Ascending aorta (tissue), 2 donors: ENCODE results near the gene CHCHD1. TPM values are rescaled to one million over a fixed set of nuclear protein-coding genes. Genes with fewer than 3 reads are reported as not detected.

Source experiments
- DNase-seq, 2 donors: peaks; one replicate each; pipeline ENCODE4 v3.0.0-alpha.2; 2019; ENCODE audit warnings: low spot score in 2 of 2
- H3K27ac ChIP-seq, 2 donors: fragments of 200-600 bp; sonication (generic); one replicate each; pipeline ENCODE4 v1.5.1; 2016 to 2017; ENCODE audit warnings: mild to moderate bottlenecking in 1 of 2
- H3K27me3 ChIP-seq: fragments of 200-600 bp; sonication (generic); one replicate; pipeline ENCODE4 v1.5.1; 2017
- H3K36me3 ChIP-seq, 2 donors: fragments of 200-600 bp; sonication (generic); one replicate each; pipeline ENCODE4 v1.5.1; 2016
- H3K4me1 ChIP-seq, 2 donors: fragments of 200-600 bp; sonication (generic); one replicate each; pipeline ENCODE4 v1.5.1; 2016 to 2017; ENCODE audit warnings: mild to moderate bottlenecking in 1 of 2
- H3K4me3 ChIP-seq, 2 donors: fragments of 200-600 bp; sonication (generic); one replicate each; pipeline ENCODE4 v1.5.1; 2016 to 2017; ENCODE audit warnings: mild to moderate bottlenecking in 1 of 2
- H3K9me3 ChIP-seq, 2 donors: fragments of 200-600 bp; sonication (generic); one replicate each; pipeline ENCODE4 v1.5.1; 2016
- CTCF ChIP-seq, 3 experiments: fragments of 200-600 bp in 2 of 3; fragments of 450-650 bp in 1 of 3; sonication (generic) in 2 of 3; IDR thresholded peaks; one replicate each; pipeline ENCODE4 v1.5.1; 2016 to 2019; ENCODE audit warnings: antibody characterized with exemption in 3 of 3, mild to moderate bottlenecking in 1 of 3, moderate library complexity in 1 of 3
- intact Hi-C: fragments of 100-400 bp; cut with DNase I; formaldehyde crosslinking; loops from one replicate; pipeline ENCODE4 v1.15.1; 2023
- total RNA-seq: library from RNA; depleted of rRNA; stranded (reverse); fragments of >200 nt; gene quantifications from one replicate; pipeline ENCODE4 v1.1.0, GENCODE V29; 2016

Gene CHCHD1
- total RNA-seq, 1 donor from 2014 or later, result 24.5 TPM

- no peak for DNase-seq
- Histone ChIP-seq H3K4me3 (no peak overlapping the region), H3K27ac (no peak overlapping the region), H3K9me3 (no peaks in the 10 kb centered on the region), H3K36me3 (peaks cover 87 to 90% of the 10 kb centered on the region in 2 donors), H3K4me1 (no peaks in the 10 kb centered on the region), H3K27me3 (no peaks in the 10 kb centered on the region)
- TF ChIP-seq CTCF (IDR thresholded peaks at IDR 0.05), result no peak
- intact Hi-C loops, result no loop called here
Observed at GRCh38 chr10:73762915-73763314, 18.9 kb upstream of the CHCHD1 start.

- no peak overlapping the region for H3K27ac ChIP-seq
- TF ChIP-seq CTCF (IDR thresholded peaks at IDR 0.05), result no peak
- no peak overlapping the region for H3K4me3 ChIP-seq
- no peaks in the 10 kb centered on the region for H3K27me3 ChIP-seq
- no peaks in the 10 kb centered on the region for H3K4me1 ChIP-seq
- intact Hi-C loops, result no loop called here
- no peak for DNase-seq
- no peaks in the 10 kb centered on the region for H3K9me3 ChIP-seq
- peaks cover 91 to 94% of the 10 kb centered on the region in 2 donors for H3K36me3 ChIP-seq
Observed at GRCh38 chr10:73763343-73763742, 18.5 kb upstream of the CHCHD1 start.

GRCh38 chr10:73765066-73765465 is 16.8 kb upstream of the CHCHD1 start:
- Histone ChIP-seq H3K4me1 (no peaks in the 10 kb centered on the region), H3K27me3 (no peaks in the 10 kb centered on the region), H3K27ac (no peak overlapping the region), H3K4me3 (no peak overlapping the region), H3K36me3 (peaks cover 98 to 100% of the 10 kb centered on the region in 2 donors), H3K9me3 (no peaks in the 10 kb centered on the region)
- TF ChIP-seq CTCF (IDR thresholded peaks at IDR 0.05), result no peak
- DNase-seq, result no peak
- intact Hi-C loops, result no loop called here

- Histone ChIP-seq H3K27me3 (no peaks in the 10 kb centered on the region), H3K4me1 (peaks cover 3 to 8% of the 10 kb centered on the region in 2 donors), H3K36me3 (peaks cover 75% of the 10 kb centered on the region in 2 donors), H3K9me3 (no peaks in the 10 kb centered on the region), H3K27ac (no peak overlapping the region), H3K4me3 (no peak overlapping the region)
- DNase-seq, result no peak
- intact Hi-C loops, result no loop called here
- TF ChIP-seq CTCF (IDR thresholded peaks at IDR 0.05), result no peak
Observed at GRCh38 chr10:73768881-73769280, 13.0 kb upstream of the CHCHD1 start.

GRCh38 chr10:73769396-73769795 is 12.5 kb upstream of the CHCHD1 start:
- Histone ChIP-seq H3K9me3 (no peaks in the 10 kb centered on the region), H3K4me3 (no peak overlapping the region), H3K27me3 (no peaks in the 10 kb centered on the region), H3K36me3 (peaks cover 70% of the 10 kb centered on the region in 2 donors), H3K27ac (no peak overlapping the region), H3K4me1 (peaks cover 8 to 13% of the 10 kb centered on the region in 2 donors)
- intact Hi-C loops, result no loop called here
- no peak for DNase-seq
- no peak for TF ChIP-seq CTCF (IDR thresholded peaks at IDR 0.05)
